Panc1 (cell line): ENCODE results near the gene RGS12. TPM values are rescaled to one million over a fixed set of nuclear protein-coding genes. Genes with fewer than 3 reads are reported as not detected.

Experiments used
- ATAC-seq: fragments of 200-7000 bp; cut with Tn5 transposase; 2 replicates; pipeline ENCODE4 v1.9.1; 2020; ENCODE audit warnings: mild to moderate bottlenecking, moderate library complexity
- BruUV-seq: library from RNA; stranded (reverse); fragments of 400-500 nt; replicated peaks from 2 replicates; lab custom pipeline; 2021; lab: Mats Ljungman, UMichigan
- CTCF ChIA-PET: fragments of 300-600 bp; sonication (Branson Sonifier 250); formaldehyde crosslinking; loops from one replicate; lab custom pipeline; 2022; ENCODE audit warnings: antibody characterized with exemption; lab: Charles Lee
- POLR2A ChIA-PET: fragments of 300-600 bp; sonication (Branson Sonifier 250); formaldehyde crosslinking; loops from one replicate; lab custom pipeline; 2022; ENCODE audit warnings: antibody characterized with exemption; lab: Charles Lee
- DNase-seq: peaks from one replicate; pipeline ENCODE4 v3.0.0-alpha.2; 2010; ENCODE audit warnings: low read depth, low spot score
- H3K27ac ChIP-seq: 2 replicates; pipeline ENCODE4 v1.5.1; 2011; ENCODE audit warnings: mild to moderate bottlenecking, low read length, inconsistent platforms
- H3K27me3 ChIP-seq: fragments of 200-500 bp; sonication (Bioruptor generic); 2 replicates; pipeline ENCODE4 v1.6.0; 2014; ENCODE audit warnings: low read length, inconsistent platforms; ENCODE audit not compliant: control insufficient read depth, insufficient read depth
- H3K36me3 ChIP-seq: fragments of 200-500 bp; sonication (Bioruptor generic); 2 replicates; pipeline ENCODE4 v1.5.1; 2014; ENCODE audit warnings: inconsistent platforms, mild to moderate bottlenecking, low read length, moderate library complexity; ENCODE audit not compliant: control insufficient read depth, insufficient read depth
- H3K4me1 ChIP-seq: 2 replicates; pipeline ENCODE4 v1.5.1; 2011; ENCODE audit warnings: inconsistent platforms, mild to moderate bottlenecking, low read length, moderate library complexity; ENCODE audit not compliant: control insufficient read depth, insufficient read depth
- H3K4me3 ChIP-seq, 2 experiments: 2 replicates each; pipeline ENCODE4 v1.5.1; 2011 to 2012; ENCODE audit warnings: low read depth in 2 of 2, low read length in 2 of 2, mild to moderate bottlenecking in 2 of 2, inconsistent platforms in 1 of 2, moderate library complexity in 1 of 2
- H3K9me3 ChIP-seq: fragments of 200-500 bp; sonication (Bioruptor generic); 2 replicates; pipeline ENCODE4 v1.5.1; 2014; ENCODE audit warnings: low read depth, mild to moderate bottlenecking, inconsistent platforms, low read length, moderate library complexity; ENCODE audit not compliant: control insufficient read depth, insufficient read depth
- CTCF ChIP-seq: fragments of 450-650 bp; IDR thresholded peaks from 2 replicates; pipeline ENCODE4 v1.5.1; 2017; ENCODE audit warnings: mild to moderate bottlenecking
- POLR2AphosphoS5 ChIP-seq: IDR thresholded peaks from 2 replicates; pipeline ENCODE4 v1.6.1; 2012; ENCODE audit warnings: mild to moderate bottlenecking, low read depth, low read length, moderate library complexity
- SIN3A ChIP-seq: IDR thresholded peaks from 2 replicates; pipeline ENCODE4 v1.6.1; 2012; ENCODE audit warnings: low read depth, mild to moderate bottlenecking, low read length, moderate library complexity, borderline replicate concordance; ENCODE audit not compliant: insufficient read depth
- TCF7L2 ChIP-seq: IDR thresholded peaks from 2 replicates; pipeline ENCODE4 v1.6.1; 2011; ENCODE audit warnings: mild to moderate bottlenecking, low read depth, low read length, inconsistent platforms
- in situ Hi-C: cut with HindIII; loops from 2 replicates; pipeline ENCODE4 v1.10.0; 2016; ENCODE audit warnings: low sequenced_read_pairs, low pct_unique_long_range_greater_than_20kb
- intact Hi-C: fragments of 100-400 bp; cut with micrococcal nuclease; formaldehyde crosslinking; loops from one replicate; pipeline ENCODE4 v1.10.0; 2022; ENCODE audit not compliant: unreplicated experiment
- total RNA-seq: library from RNA; stranded (reverse); gene quantifications from one replicate; pipeline ENCODE4 v1.2.1, GENCODE V29; 2021; ENCODE audit not compliant: unreplicated experiment
- TF ChIP-seq, protein P1 (sequence below), 2 experiments: IDR thresholded peaks; 2 replicates each; pipeline ENCODE4 v1.6.1; 2011 to 2012; ENCODE audit warnings: low read depth in 2 of 2, control low read depth in 1 of 2, low read length in 1 of 2, mild to moderate bottlenecking in 1 of 2, moderate library complexity in 1 of 2; ENCODE audit not compliant: insufficient read depth in 1 of 2

RGS12 gene
- total RNA-seq, 1 experiment from 2014 or later = 24.3 TPM

DNA sequence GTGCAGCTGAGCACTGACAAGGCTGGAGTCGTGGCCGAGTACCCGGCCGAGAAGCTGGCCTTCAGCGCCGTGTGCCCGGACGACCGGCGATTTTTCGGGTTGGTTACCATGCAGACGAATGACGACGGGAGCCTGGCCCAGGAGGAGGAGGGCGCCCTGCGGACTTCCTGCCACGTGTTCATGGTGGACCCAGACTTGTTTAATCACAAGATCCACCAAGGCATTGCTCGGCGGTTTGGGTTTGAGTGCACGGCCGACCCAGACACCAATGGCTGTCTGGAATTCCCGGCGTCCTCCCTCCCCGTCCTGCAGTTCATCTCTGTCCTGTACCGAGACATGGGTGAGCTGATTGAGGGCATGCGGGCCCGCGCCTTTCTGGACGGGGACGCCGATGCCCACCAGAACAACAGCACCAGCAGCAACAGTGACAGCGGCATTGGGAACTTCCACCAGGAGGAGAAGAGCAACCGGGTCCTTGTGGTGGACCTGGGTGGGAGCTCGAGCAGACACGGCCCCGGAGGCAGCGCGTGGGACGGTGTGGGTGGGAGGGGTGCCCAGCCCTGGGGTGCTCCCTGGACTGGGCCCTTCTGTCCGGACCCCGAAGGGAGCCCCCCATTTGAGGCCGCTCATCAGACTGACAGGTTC is 24.3 kb downstream of the RGS12 start:
- ATAC-seq (no peak), DNase-seq (no peak)
- no peaks in the 10 kb centered on the region for H3K36me3 ChIP-seq
- no peaks in the 10 kb centered on the region for H3K27me3 ChIP-seq
- TF ChIP-seq CTCF (no peak), TCF7L2 (no peak), SIN3A (no peak), POLR2AphosphoS5 (no peak)
- TF ChIP-seq, protein P1, sequence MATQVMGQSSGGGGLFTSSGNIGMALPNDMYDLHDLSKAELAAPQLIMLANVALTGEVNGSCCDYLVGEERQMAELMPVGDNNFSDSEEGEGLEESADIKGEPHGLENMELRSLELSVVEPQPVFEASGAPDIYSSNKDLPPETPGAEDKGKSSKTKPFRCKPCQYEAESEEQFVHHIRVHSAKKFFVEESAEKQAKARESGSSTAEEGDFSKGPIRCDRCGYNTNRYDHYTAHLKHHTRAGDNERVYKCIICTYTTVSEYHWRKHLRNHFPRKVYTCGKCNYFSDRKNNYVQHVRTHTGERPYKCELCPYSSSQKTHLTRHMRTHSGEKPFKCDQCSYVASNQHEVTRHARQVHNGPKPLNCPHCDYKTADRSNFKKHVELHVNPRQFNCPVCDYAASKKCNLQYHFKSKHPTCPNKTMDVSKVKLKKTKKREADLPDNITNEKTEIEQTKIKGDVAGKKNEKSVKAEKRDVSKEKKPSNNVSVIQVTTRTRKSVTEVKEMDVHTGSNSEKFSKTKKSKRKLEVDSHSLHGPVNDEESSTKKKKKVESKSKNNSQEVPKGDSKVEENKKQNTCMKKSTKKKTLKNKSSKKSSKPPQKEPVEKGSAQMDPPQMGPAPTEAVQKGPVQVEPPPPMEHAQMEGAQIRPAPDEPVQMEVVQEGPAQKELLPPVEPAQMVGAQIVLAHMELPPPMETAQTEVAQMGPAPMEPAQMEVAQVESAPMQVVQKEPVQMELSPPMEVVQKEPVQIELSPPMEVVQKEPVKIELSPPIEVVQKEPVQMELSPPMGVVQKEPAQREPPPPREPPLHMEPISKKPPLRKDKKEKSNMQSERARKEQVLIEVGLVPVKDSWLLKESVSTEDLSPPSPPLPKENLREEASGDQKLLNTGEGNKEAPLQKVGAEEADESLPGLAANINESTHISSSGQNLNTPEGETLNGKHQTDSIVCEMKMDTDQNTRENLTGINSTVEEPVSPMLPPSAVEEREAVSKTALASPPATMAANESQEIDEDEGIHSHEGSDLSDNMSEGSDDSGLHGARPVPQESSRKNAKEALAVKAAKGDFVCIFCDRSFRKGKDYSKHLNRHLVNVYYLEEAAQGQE (IDR thresholded peaks at IDR 0.05; ENCODE audit: insufficient read depth in 1 of 2, low read depth in 2 of 2, low read length in 1 of 2) = no peak
- no peak overlapping the region for H3K4me3 ChIP-seq
- H3K9me3 ChIP-seq = no peaks in the 10 kb centered on the region
- POLR2A ChIA-PET = no interaction called here
- CTCF ChIA-PET = interaction anchor here (0.6 kb wide), 1 partner anchor 28 kb away, joined by 8 read pairs; no protein-coding TSS in a partner anchor
- H3K4me1 ChIP-seq = no peaks in the 10 kb centered on the region
- no TSS peak for BruUV-seq
- in situ Hi-C loops (no loop called here), intact Hi-C loops (no loop called here)
- H3K27ac ChIP-seq = no peak overlapping the region

- TF ChIP-seq POLR2AphosphoS5 (no peak), TCF7L2 (no peak), SIN3A (no peak), CTCF (no peak)
- TF ChIP-seq, protein P1 (IDR thresholded peaks at IDR 0.05; ENCODE audit: insufficient read depth in 1 of 2, low read depth in 2 of 2, low read length in 1 of 2) = no peak
- H3K4me1 ChIP-seq = no peaks in the 10 kb centered on the region
- no TSS peak for BruUV-seq
- ATAC-seq = no peak
- no peaks in the 10 kb centered on the region for H3K9me3 ChIP-seq
- in situ Hi-C loops = no loop called here
- no peaks in the 10 kb centered on the region for H3K27me3 ChIP-seq
- DNase-seq = no peak
- ChIA-PET CTCF (no interaction called here), POLR2A (no interaction called here)
- no peak overlapping the region for H3K4me3 ChIP-seq
- H3K36me3 ChIP-seq = no peaks in the 10 kb centered on the region
- intact Hi-C loops = no loop called here
- H3K27ac ChIP-seq = no peak overlapping the region
These were observed 24.9 kb downstream of the RGS12 start for GRCh38 chr4:3317656-3318211.
